ENCODE results near the gene CSNK1A1L.

- no peak for TF ChIP-seq CTCF (IDR thresholded peaks at IDR 0.05 in 4 of 5, conservative IDR thresholded peaks at IDR 0.05 in 1 of 5)
- TF ChIP-seq POLR2A (IDR thresholded peaks at IDR 0.05) = no peak
These were observed 33.4 kb downstream of the CSNK1A1L start for GRCh38 chr13:37072024-37072423.
